ENCODE results near the gene APOO. TPM values are rescaled to one million over a fixed set of nuclear protein-coding genes. Genes with fewer than 3 reads are reported as not detected.

Gene APOO
- total and polyA plus RNA-seq, 3 donors from 2014 or later: 29.4 to 33.8 (median 31.1) TPM

DNA sequence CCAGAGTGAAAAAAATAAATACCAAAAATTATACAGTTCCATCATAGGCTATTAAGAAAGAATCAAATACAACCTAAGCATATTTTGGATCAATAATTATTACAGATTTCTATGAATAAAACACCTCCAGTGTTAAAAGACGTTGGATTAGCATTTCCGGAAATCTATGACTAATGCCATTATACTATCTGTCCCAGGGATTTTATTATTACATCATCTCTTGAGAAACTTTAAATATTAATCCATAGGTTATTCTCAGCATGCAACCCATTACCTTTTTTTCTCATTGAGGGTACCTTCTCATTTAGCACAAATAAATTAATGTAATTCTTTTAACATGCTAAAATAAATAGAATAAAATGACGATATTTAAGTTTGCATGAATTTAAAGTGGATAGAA, 44.7 kb upstream of the APOO start:
- Histone ChIP-seq H3K27ac (no peak overlapping the region), H3K9me3 (no peaks in the 10 kb centered on the region), H3K27me3 (no peaks in the 10 kb centered on the region), H3K4me1 (no peaks in the 10 kb centered on the region), H3K4me3 (no peak overlapping the region), H3K36me3 (ENCODE audit: low read depth, missing control alignments) (no peaks in the 10 kb centered on the region)
- TF ChIP-seq, protein P1, sequence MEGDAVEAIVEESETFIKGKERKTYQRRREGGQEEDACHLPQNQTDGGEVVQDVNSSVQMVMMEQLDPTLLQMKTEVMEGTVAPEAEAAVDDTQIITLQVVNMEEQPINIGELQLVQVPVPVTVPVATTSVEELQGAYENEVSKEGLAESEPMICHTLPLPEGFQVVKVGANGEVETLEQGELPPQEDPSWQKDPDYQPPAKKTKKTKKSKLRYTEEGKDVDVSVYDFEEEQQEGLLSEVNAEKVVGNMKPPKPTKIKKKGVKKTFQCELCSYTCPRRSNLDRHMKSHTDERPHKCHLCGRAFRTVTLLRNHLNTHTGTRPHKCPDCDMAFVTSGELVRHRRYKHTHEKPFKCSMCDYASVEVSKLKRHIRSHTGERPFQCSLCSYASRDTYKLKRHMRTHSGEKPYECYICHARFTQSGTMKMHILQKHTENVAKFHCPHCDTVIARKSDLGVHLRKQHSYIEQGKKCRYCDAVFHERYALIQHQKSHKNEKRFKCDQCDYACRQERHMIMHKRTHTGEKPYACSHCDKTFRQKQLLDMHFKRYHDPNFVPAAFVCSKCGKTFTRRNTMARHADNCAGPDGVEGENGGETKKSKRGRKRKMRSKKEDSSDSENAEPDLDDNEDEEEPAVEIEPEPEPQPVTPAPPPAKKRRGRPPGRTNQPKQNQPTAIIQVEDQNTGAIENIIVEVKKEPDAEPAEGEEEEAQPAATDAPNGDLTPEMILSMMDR (IDR thresholded peaks at IDR 0.05): no peak
- no peak for TF ChIP-seq POLR2A (IDR thresholded peaks at IDR 0.05)
- intact Hi-C loops (cut with DNase I; ENCODE audit: low total_unique reads): no loop called here
- WGBS, 2 donors: 82 to 92% methylated on average over 3 of the region's 3 CpGs
- DNase-seq: no peak

DNA sequence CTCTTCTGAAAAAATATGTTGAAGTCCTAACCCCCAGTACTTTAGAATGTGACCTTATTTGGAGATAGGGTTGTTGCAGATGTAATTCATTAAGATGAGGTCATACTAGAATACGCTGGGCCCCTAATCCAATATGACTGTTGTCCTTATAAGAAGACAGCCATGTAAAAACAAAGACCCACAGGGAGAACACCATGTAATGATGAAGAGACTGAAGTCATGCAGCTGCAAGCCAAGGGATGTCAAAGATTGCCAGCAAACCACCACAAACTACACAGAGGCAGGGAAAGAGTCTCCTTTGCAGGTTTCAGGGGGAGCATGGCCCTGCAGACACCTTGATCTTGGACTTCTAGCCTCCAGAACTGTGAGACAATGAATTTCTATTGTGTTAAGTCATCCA, 37.5 kb upstream of the APOO start:
- WGBS, 2 donors: 100% methylated on average over 1 of the region's 1 CpG

DNA sequence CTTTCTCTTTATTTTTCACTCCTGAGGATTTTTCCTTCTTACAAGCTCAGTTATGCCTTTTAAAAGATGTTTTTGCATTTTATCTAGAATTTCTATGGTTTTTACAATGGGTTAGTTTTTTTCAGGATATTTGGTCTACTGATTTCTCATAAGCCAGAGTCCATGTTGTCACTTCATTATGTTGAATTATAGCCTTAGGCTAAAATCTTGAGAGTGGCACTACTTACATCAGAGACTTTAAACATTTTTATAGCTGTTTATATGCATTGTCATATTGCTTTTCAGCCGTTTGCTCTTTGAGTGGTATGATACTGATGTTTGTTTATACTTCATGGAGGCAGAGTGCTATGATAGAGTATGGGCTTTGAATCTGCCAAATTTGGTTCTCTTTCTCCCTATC, 36.5 kb upstream of the APOO start:
- no peak overlapping the region for H3K27ac ChIP-seq
- TF ChIP-seq, protein P1 (IDR thresholded peaks at IDR 0.05): no peak
- no peak for TF ChIP-seq POLR2A (IDR thresholded peaks at IDR 0.05)

More for the DNA sequence above, 37.5 kb upstream of the APOO start:
- Histone ChIP-seq H3K4me1 (no peaks in the 10 kb centered on the region), H3K4me3 (no peak overlapping the region), H3K36me3 (ENCODE audit: low read depth, missing control alignments) (no peaks in the 10 kb centered on the region), H3K27ac (no peak overlapping the region), H3K9me3 (no peaks in the 10 kb centered on the region), H3K27me3 (no peaks in the 10 kb centered on the region)
- no peak for DNase-seq
- intact Hi-C loops (cut with DNase I; ENCODE audit: low total_unique reads): no loop called here
- TF ChIP-seq, protein P1 (IDR thresholded peaks at IDR 0.05): no peak
- TF ChIP-seq POLR2A (IDR thresholded peaks at IDR 0.05): no peak

DNA sequence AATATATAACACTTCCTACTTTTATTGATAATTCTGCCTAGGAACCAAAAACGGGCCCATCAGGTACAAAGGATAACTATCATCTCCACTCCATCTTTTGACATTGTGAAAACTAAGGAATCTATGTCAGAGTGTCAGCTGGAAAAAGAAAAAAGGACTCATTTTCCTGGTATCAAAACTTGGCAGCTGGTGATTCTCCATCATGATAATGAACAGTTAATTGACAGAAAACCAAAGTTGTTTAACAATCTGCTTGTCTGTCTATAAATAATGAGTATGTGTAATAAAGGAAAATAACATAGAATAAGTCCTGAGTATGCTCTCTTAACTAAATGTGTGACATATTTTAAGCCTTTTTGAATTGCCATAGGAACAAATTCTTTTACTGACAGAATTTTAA, 31.5 kb upstream of the APOO start:
- intact Hi-C loops (cut with DNase I; ENCODE audit: low total_unique reads): no loop called here
- WGBS, 2 donors: 69 to 89% methylated on average over 1 of the region's 1 CpG
- TF ChIP-seq POLR2A (IDR thresholded peaks at IDR 0.05): no peak
- TF ChIP-seq, protein P1 (IDR thresholded peaks at IDR 0.05): no peak

More for the DNA sequence above, 36.5 kb upstream of the APOO start:
- no peak for DNase-seq
- 78 to 100% methylated on average over 1 of the region's 1 CpG for WGBS, 2 donors
- intact Hi-C loops (cut with DNase I; ENCODE audit: low total_unique reads): no loop called here
- H3K36me3 ChIP-seq (ENCODE audit: low read depth, missing control alignments): no peaks in the 10 kb centered on the region
- H3K4me1 ChIP-seq: no peaks in the 10 kb centered on the region
- no peaks in the 10 kb centered on the region for H3K27me3 ChIP-seq
- no peak overlapping the region for H3K4me3 ChIP-seq
- no peaks in the 10 kb centered on the region for H3K9me3 ChIP-seq

DNA sequence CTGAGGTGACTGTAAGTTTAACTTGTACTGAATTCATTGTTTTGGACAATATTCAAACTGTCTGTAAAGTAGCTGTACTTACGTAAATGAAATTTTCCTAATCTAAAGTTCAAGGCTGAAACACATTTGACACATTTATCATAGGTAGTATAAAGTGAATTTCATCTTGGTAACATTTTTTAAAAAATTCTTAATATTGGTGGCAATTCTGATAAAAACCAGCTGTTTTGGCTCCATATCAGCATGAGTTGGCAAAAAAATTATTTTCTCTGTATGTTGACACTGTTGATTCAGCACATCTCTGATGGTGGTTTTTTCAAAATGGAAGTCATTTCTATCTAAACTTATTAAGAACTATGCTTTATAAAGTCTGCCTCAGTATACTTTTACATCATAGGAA, 31.0 kb upstream of the APOO start:
- WGBS, 2 donors: 38 to 53% methylated on average over 1 of the region's 1 CpG
- no peak for TF ChIP-seq POLR2A (IDR thresholded peaks at IDR 0.05)
- TF ChIP-seq, protein P1 (IDR thresholded peaks at IDR 0.05): no peak
- Histone ChIP-seq H3K36me3 (ENCODE audit: low read depth, missing control alignments) (no peaks in the 10 kb centered on the region), H3K4me1 (no peaks in the 10 kb centered on the region), H3K4me3 (no peak overlapping the region), H3K27me3 (no peaks in the 10 kb centered on the region), H3K9me3 (no peaks in the 10 kb centered on the region), H3K27ac (no peak overlapping the region)
- intact Hi-C loops (cut with DNase I; ENCODE audit: low total_unique reads): no loop called here
- no peak for DNase-seq

More for the DNA sequence above, 31.5 kb upstream of the APOO start:
- Histone ChIP-seq H3K4me3 (no peak overlapping the region), H3K9me3 (no peaks in the 10 kb centered on the region), H3K36me3 (ENCODE audit: low read depth, missing control alignments) (no peaks in the 10 kb centered on the region), H3K27ac (no peak overlapping the region), H3K4me1 (no peaks in the 10 kb centered on the region), H3K27me3 (no peaks in the 10 kb centered on the region)
- no peak for DNase-seq

Data from testis (tissue), 3 donors.